ENCODE results near the gene JARID2. TPM values are rescaled to one million over a fixed set of nuclear protein-coding genes. Genes with fewer than 3 reads are reported as not detected.

Gene JARID2
- total RNA-seq, 1 donor from 2014 or later, result 24.2 TPM

DNA sequence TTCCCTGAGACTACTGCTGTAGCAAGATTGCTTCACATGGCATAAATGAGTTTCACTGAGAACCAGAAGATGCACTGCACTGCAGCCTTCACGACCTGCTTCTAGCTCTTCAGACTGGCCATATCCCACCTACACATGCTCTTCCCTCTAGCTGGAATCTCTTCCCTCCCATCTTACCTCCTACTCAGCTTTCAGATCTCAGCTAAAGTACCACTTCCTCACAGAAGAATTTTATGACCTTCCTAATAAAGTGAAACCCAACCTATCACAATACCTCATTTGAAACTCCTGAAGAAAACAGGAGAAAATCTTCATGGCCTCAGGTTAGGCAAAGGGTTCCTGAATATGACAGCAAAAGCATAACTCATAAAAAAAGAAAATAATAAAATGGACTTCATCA lies 317.1 kb downstream of the JARID2 start:
- no peaks in the 10 kb centered on the region for H3K4me1 ChIP-seq (ENCODE audit: insufficient read depth, low read length)
- peaks cover 2% of the 10 kb centered on the region for H3K36me3 Mint-ChIP-seq (ENCODE audit: low read depth, unreplicated experiment)
- DNase-seq (ENCODE audit: low read depth), result no peak
- peaks cover 3% of the 10 kb centered on the region for H3K4me1 Mint-ChIP-seq (ENCODE audit: low read depth, unreplicated experiment)
- H3K27ac ChIP-seq (ENCODE audit: low read depth, low read length), result no peak overlapping the region
- H3K4me3 ChIP-seq (ENCODE audit: insufficient read depth, low read depth, low read length), result no peak overlapping the region
- H3K27ac Mint-ChIP-seq (ENCODE audit: unreplicated experiment), result no peak overlapping the region
- no peak overlapping the region for H3K4me3 Mint-ChIP-seq (ENCODE audit: unreplicated experiment)
- no peak for FAIRE-seq
- no peaks in the 10 kb centered on the region for H3K9me3 Mint-ChIP-seq (ENCODE audit: unreplicated experiment)
- H3K27me3 Mint-ChIP-seq (ENCODE audit: low read depth, unreplicated experiment), result no peaks in the 10 kb centered on the region
- no peak overlapping the region for H2AFZ ChIP-seq (ENCODE audit: low read depth, low read length)
- H3K9me3 ChIP-seq (ENCODE audit: insufficient read depth, low read depth, low read length), result no peaks in the 10 kb centered on the region
- H3K4me2 ChIP-seq (ENCODE audit: low read length), result no peak overlapping the region
- no peak overlapping the region for H3K9ac ChIP-seq (ENCODE audit: low read length)
- no peaks in the 10 kb centered on the region for H3K36me3 ChIP-seq (ENCODE audit: insufficient read depth, low read length)
- no peaks in the 10 kb centered on the region for H4K20me1 ChIP-seq (ENCODE audit: insufficient read depth, low read length)
- no peaks in the 10 kb centered on the region for H3K79me2 ChIP-seq (ENCODE audit: insufficient read depth, low read length)
- TF ChIP-seq EZH2 (IDR thresholded peaks at IDR 0.05; ENCODE audit: insufficient read depth, low read length) (no peak), CTCF (IDR thresholded peaks at IDR 0.05; ENCODE audit: insufficient read depth, low read depth, low read length) (no peak)
- no peaks in the 10 kb centered on the region for H3K27me3 ChIP-seq (ENCODE audit: insufficient read depth, low read length)

- H4K20me1 ChIP-seq (ENCODE audit: insufficient read depth, low read length), result no peaks in the 10 kb centered on the region
- FAIRE-seq (no peak), DNase-seq (ENCODE audit: low read depth) (no peak)
- H3K27ac ChIP-seq (ENCODE audit: low read depth, low read length), result no peak overlapping the region
- no peak overlapping the region for H2AFZ ChIP-seq (ENCODE audit: low read depth, low read length)
- no peaks in the 10 kb centered on the region for H3K27me3 ChIP-seq (ENCODE audit: insufficient read depth, low read length)
- Mint-ChIP-seq H3K27ac (ENCODE audit: unreplicated experiment) (no peak overlapping the region), H3K9me3 (ENCODE audit: unreplicated experiment) (no peaks in the 10 kb centered on the region), H3K36me3 (ENCODE audit: low read depth, unreplicated experiment) (no peaks in the 10 kb centered on the region), H3K27me3 (ENCODE audit: low read depth, unreplicated experiment) (no peaks in the 10 kb centered on the region), H3K4me1 (ENCODE audit: low read depth, unreplicated experiment) (peaks cover 2% of the 10 kb centered on the region), H3K4me3 (ENCODE audit: unreplicated experiment) (no peak overlapping the region)
- no peak overlapping the region for H3K9ac ChIP-seq (ENCODE audit: low read length)
- TF ChIP-seq EZH2 (IDR thresholded peaks at IDR 0.05; ENCODE audit: insufficient read depth, low read length), result no peak
- no peak for TF ChIP-seq CTCF (IDR thresholded peaks at IDR 0.05; ENCODE audit: insufficient read depth, low read depth, low read length)
- H3K9me3 ChIP-seq (ENCODE audit: insufficient read depth, low read depth, low read length), result no peaks in the 10 kb centered on the region
- no peaks in the 10 kb centered on the region for H3K36me3 ChIP-seq (ENCODE audit: insufficient read depth, low read length)
- no peak overlapping the region for H3K4me2 ChIP-seq (ENCODE audit: low read length)
- no peaks in the 10 kb centered on the region for H3K79me2 ChIP-seq (ENCODE audit: insufficient read depth, low read length)
- no peak overlapping the region for H3K4me3 ChIP-seq (ENCODE audit: insufficient read depth, low read depth, low read length)
- no peaks in the 10 kb centered on the region for H3K4me1 ChIP-seq (ENCODE audit: insufficient read depth, low read length)
Measured at GRCh38 chr6:15569035-15569995, 323.4 kb downstream of the JARID2 start.

GRCh38 chr6:15570171-15570570 lies 324.3 kb downstream of the JARID2 start:
- no peaks in the 10 kb centered on the region for H3K79me2 ChIP-seq (ENCODE audit: insufficient read depth, low read length)
- H3K9me3 Mint-ChIP-seq (ENCODE audit: unreplicated experiment), result no peaks in the 10 kb centered on the region
- no peak overlapping the region for H3K27ac ChIP-seq (ENCODE audit: low read depth, low read length)
- H3K9me3 ChIP-seq (ENCODE audit: insufficient read depth, low read depth, low read length), result no peaks in the 10 kb centered on the region
- TF ChIP-seq EZH2 (IDR thresholded peaks at IDR 0.05; ENCODE audit: insufficient read depth, low read length) (no peak), CTCF (IDR thresholded peaks at IDR 0.05; ENCODE audit: insufficient read depth, low read depth, low read length) (no peak)
- H3K27me3 Mint-ChIP-seq (ENCODE audit: low read depth, unreplicated experiment), result no peaks in the 10 kb centered on the region
- H3K27me3 ChIP-seq (ENCODE audit: insufficient read depth, low read length), result no peaks in the 10 kb centered on the region
- H3K4me3 Mint-ChIP-seq (ENCODE audit: unreplicated experiment), result no peak overlapping the region
- no peak for DNase-seq (ENCODE audit: low read depth)
- no peak overlapping the region for H3K4me3 ChIP-seq (ENCODE audit: insufficient read depth, low read depth, low read length)
- H3K4me2 ChIP-seq (ENCODE audit: low read length), result no peak overlapping the region
- no peak overlapping the region for H2AFZ ChIP-seq (ENCODE audit: low read depth, low read length)
- no peak overlapping the region for H3K9ac ChIP-seq (ENCODE audit: low read length)
- H4K20me1 ChIP-seq (ENCODE audit: insufficient read depth, low read length), result no peaks in the 10 kb centered on the region
- H3K36me3 Mint-ChIP-seq (ENCODE audit: low read depth, unreplicated experiment), result no peaks in the 10 kb centered on the region
- no peak overlapping the region for H3K27ac Mint-ChIP-seq (ENCODE audit: unreplicated experiment)
- H3K4me1 ChIP-seq (ENCODE audit: insufficient read depth, low read length), result no peaks in the 10 kb centered on the region
- FAIRE-seq, result no peak
- peaks cover 6% of the 10 kb centered on the region for H3K4me1 Mint-ChIP-seq (ENCODE audit: low read depth, unreplicated experiment)
- no peaks in the 10 kb centered on the region for H3K36me3 ChIP-seq (ENCODE audit: insufficient read depth, low read length)
